DND-41 (cell line): ENCODE results near the gene CELF5.
"Not testable (repeated sequence)": the region's sequence is repeated elsewhere in the genome, so short reads cannot be mapped to it uniquely, and the experiment has no call there.

Experiments
- ATAC-seq: fragments of 200-7000 bp; cut with Tn5 transposase; 3 replicates; pipeline ENCODE4 v1.9.1; 2021; ENCODE audit warnings: low read depth; ENCODE audit not compliant: insufficient read depth
- DNase-seq: peaks from one replicate; pipeline ENCODE4 v3.0.0-alpha.2; 2020
- H2AFZ ChIP-seq: 2 replicates; pipeline ENCODE4 v1.6.0; 2012; ENCODE audit warnings: low read depth, low read length
- H3K27ac ChIP-seq: 2 replicates; pipeline ENCODE4 v1.5.1; 2012; ENCODE audit warnings: low read length, inconsistent platforms
- H3K27me3 ChIP-seq: fragments of 200-600 bp; sonication (generic); 2 replicates; pipeline ENCODE4 v1.6.0; 2012; ENCODE audit warnings: low read length, mild to moderate bottlenecking, inconsistent platforms; ENCODE audit not compliant: insufficient read depth, poor library complexity
- H3K36me3 ChIP-seq: 2 replicates; pipeline ENCODE4 v1.5.1; 2012; ENCODE audit warnings: low read length, inconsistent platforms; ENCODE audit not compliant: insufficient read depth
- H3K4me1 ChIP-seq: 2 replicates; pipeline ENCODE4 v1.5.1; 2012; ENCODE audit warnings: mild to moderate bottlenecking, low read length; ENCODE audit not compliant: insufficient read depth
- H3K4me2 ChIP-seq: 2 replicates; pipeline ENCODE4 v1.6.0; 2012; ENCODE audit warnings: mild to moderate bottlenecking, moderate library complexity, low read length, inconsistent platforms; ENCODE audit not compliant: insufficient read depth
- H3K4me3 ChIP-seq, 2 experiments: fragments of 200-600 bp in 1 of 2; shearing (Covaris generic) in 1 of 2; 2 replicates each; pipeline ENCODE4 v1.5.1; 2012 to 2016; ENCODE audit warnings: inconsistent platforms in 2 of 2, low read length in 2 of 2, mild to moderate bottlenecking in 2 of 2, low read depth in 1 of 2, moderate library complexity in 1 of 2
- H3K79me2 ChIP-seq: 2 replicates; pipeline ENCODE4 v1.6.0; 2012; ENCODE audit warnings: low read length, inconsistent platforms; ENCODE audit not compliant: insufficient read depth
- H3K9ac ChIP-seq: 2 replicates; pipeline ENCODE4 v1.6.0; 2012; ENCODE audit warnings: low read depth, mild to moderate bottlenecking, inconsistent platforms, low read length, moderate library complexity
- H3K9me3 ChIP-seq: 2 replicates; pipeline ENCODE4 v1.5.1; 2012; ENCODE audit warnings: low read length, moderate library complexity, mild to moderate bottlenecking, inconsistent platforms; ENCODE audit not compliant: insufficient read depth, severe bottlenecking
- H4K20me1 ChIP-seq: 2 replicates; pipeline ENCODE4 v1.6.0; 2012; ENCODE audit warnings: low read length; ENCODE audit not compliant: insufficient read depth
- CTCF ChIP-seq: IDR thresholded peaks from 2 replicates; pipeline ENCODE4 v1.5.1; 2012; ENCODE audit warnings: borderline replicate concordance, low read length, moderate library complexity, mild to moderate bottlenecking; ENCODE audit not compliant: poor library complexity, severe bottlenecking; ENCODE audit errors: extremely low read depth
- EZH2 ChIP-seq: IDR thresholded peaks from 3 replicates; pipeline ENCODE4 v1.6.1; 2012; ENCODE audit warnings: borderline replicate concordance, low read depth, mild to moderate bottlenecking, moderate library complexity, low read length, inconsistent platforms; ENCODE audit not compliant: severe bottlenecking

The CELF5 gene

GRCh38 chr19:3213159-3213558 lies 11.3 kb upstream of the CELF5 start:
- DNase-seq (no peak), ATAC-seq (no peak)
- Histone ChIP-seq H3K4me1 (no peaks in the 10 kb centered on the region), H2AFZ (no peak overlapping the region), H3K36me3 (peaks cover 12% of the 10 kb centered on the region), H3K9ac (no peak overlapping the region), H4K20me1 (no peaks in the 10 kb centered on the region), H3K4me3 (no peak overlapping the region), H3K9me3 (no peaks in the 10 kb centered on the region), H3K79me2 (no peaks in the 10 kb centered on the region), H3K4me2 (no peak overlapping the region), H3K27ac (no peak overlapping the region), H3K27me3 (no peaks in the 10 kb centered on the region)
- TF ChIP-seq EZH2 (no peak), CTCF (no peak)

- Histone ChIP-seq H3K4me3 (no peak overlapping the region), H3K27me3 (no peaks in the 10 kb centered on the region), H3K27ac (no peak overlapping the region), H3K36me3 (no peaks in the 10 kb centered on the region), H3K4me2 (no peak overlapping the region), H3K79me2 (no peaks in the 10 kb centered on the region), H3K4me1 (no peaks in the 10 kb centered on the region), H2AFZ (no peak overlapping the region), H3K9me3 (no peaks in the 10 kb centered on the region), H4K20me1 (no peaks in the 10 kb centered on the region), H3K9ac (no peak overlapping the region)
- no peak for ATAC-seq
- TF ChIP-seq CTCF (no peak), EZH2 (no peak)
- no peak for DNase-seq
These were observed 7.6 kb upstream of the CELF5 start for GRCh38 chr19:3216874-3217273.

- ATAC-seq (no peak), DNase-seq (no peak)
- H3K4me3 ChIP-seq: no peak overlapping the region
- no peaks in the 10 kb centered on the region for H3K79me2 ChIP-seq
- no peak overlapping the region for H3K4me2 ChIP-seq
- H3K4me1 ChIP-seq: peaks cover 9% of the 10 kb centered on the region
- H3K27ac ChIP-seq: no peak overlapping the region
- TF ChIP-seq CTCF (no peak), EZH2 (no peak)
- H4K20me1 ChIP-seq: no peaks in the 10 kb centered on the region
- no peaks in the 10 kb centered on the region for H3K36me3 ChIP-seq
- no peak overlapping the region for H3K9ac ChIP-seq
- no peaks in the 10 kb centered on the region for H3K9me3 ChIP-seq
- no peak overlapping the region for H2AFZ ChIP-seq
- H3K27me3 ChIP-seq: no peaks in the 10 kb centered on the region
These were observed 3.9 kb upstream of the CELF5 start for GRCh38 chr19:3220576-3220975.

- not testable (repeated sequence) for H3K9ac ChIP-seq, H3K4me3 ChIP-seq, H3K9me3 ChIP-seq, H4K20me1 ChIP-seq, H3K79me2 ChIP-seq, H3K4me2 ChIP-seq, H3K27me3 ChIP-seq, DNase-seq, H3K27ac ChIP-seq, H2AFZ ChIP-seq, ATAC-seq, H3K36me3 ChIP-seq
- peaks cover 17% of the 10 kb centered on the region for H3K4me1 ChIP-seq
These were observed 2.9 kb upstream of the CELF5 start for GRCh38 chr19:3221576-3221975.
